GM19240 (cell line): ENCODE results near the gene CERK.

ENCODE experiments used
- DNase-seq: peaks from one replicate; pipeline ENCODE4 v3.0.0; 2011; ENCODE audit warnings: low spot score; ENCODE audit not compliant: insufficient read length

The CERK gene

GRCh38 chr22:46732513-46732912, 5.5 kb downstream of the CERK start:
- DNase-seq, result no peak

- DNase-seq, result no peak
Measured at GRCh38 chr22:46732041-46732379, 6.0 kb downstream of the CERK start.

- no peak for DNase-seq
Measured at GRCh38 chr22:46731246-46732040, 6.6 kb downstream of the CERK start.

GRCh38 chr22:46730568-46731245, 7.3 kb downstream of the CERK start:
- no peak for DNase-seq

GRCh38 chr22:46728470-46728869, 9.6 kb downstream of the CERK start:
- DNase-seq, result no peak

- no peak for DNase-seq
Measured at GRCh38 chr22:46727813-46728364, 10.2 kb downstream of the CERK start.

GRCh38 chr22:46726986-46727317, 11.1 kb downstream of the CERK start:
- no peak for DNase-seq

- no peak for DNase-seq
Measured at GRCh38 chr22:46726066-46726985, 11.7 kb downstream of the CERK start.

GRCh38 chr22:46725096-46725495, 13.0 kb downstream of the CERK start:
- DNase-seq, result no peak

- DNase-seq, result no peak
Measured at GRCh38 chr22:46723882-46724281, 14.2 kb downstream of the CERK start.

- no peak for DNase-seq
Measured at GRCh38 chr22:46721501-46722085, 16.5 kb downstream of the CERK start.

- DNase-seq, result no peak
Measured at GRCh38 chr22:46719921-46720320, 18.1 kb downstream of the CERK start.

GRCh38 chr22:46714550-46714949, 23.5 kb downstream of the CERK start:
- no peak for DNase-seq

GRCh38 chr22:46712288-46712687, 25.8 kb downstream of the CERK start:
- DNase-seq, result no peak

- no peak for DNase-seq
Measured at GRCh38 chr22:46710806-46711205, 27.2 kb downstream of the CERK start.

GRCh38 chr22:46708766-46709330, 29.2 kb downstream of the CERK start:
- DNase-seq, result no peak

GRCh38 chr22:46707827-46708570, 30.1 kb downstream of the CERK start:
- no peak for DNase-seq

- no peak for DNase-seq
Measured at GRCh38 chr22:46707305-46707704, 30.7 kb downstream of the CERK start.

- no peak for DNase-seq
Measured at GRCh38 chr22:46706060-46706459, 32.0 kb downstream of the CERK start.

GRCh38 chr22:46703996-46704370, 34.1 kb downstream of the CERK start:
- no peak for DNase-seq
